K562 (cell line): ENCODE data around the gene ESCO1. TPM values are rescaled to one million over a fixed set of nuclear protein-coding genes. Genes with fewer than 3 reads are reported as not detected.

Source experiments
- ATAC-seq: fragments of 200-7000 bp; cut with Tn5 transposase; 3 replicates; pipeline ENCODE4 v1.9.1; 2020; ENCODE audit warnings: moderate library complexity
- BruUV-seq: library from RNA; stranded (reverse); fragments of 400-500 nt; replicated peaks from 2 replicates; lab custom pipeline; 2021; lab: Mats Ljungman, UMichigan
- CTCF ChIA-PET: fragments of 300-600 bp; formaldehyde crosslinking; extraction: SDS; loops from one replicate; lab custom pipeline; 2021; ENCODE audit warnings: low intra/inter-chr PET ratio; lab: Yijun Ruan, JAX
- POLR2A ChIA-PET: fragments of 300-600, 350-650 bp; sonication (Branson Sonifier 250); formaldehyde crosslinking; extraction: SDS; loops from one replicate; lab custom pipeline; 2021; ENCODE audit warnings: antibody characterized with exemption, inconsistent platforms; lab: Yijun Ruan, JAX
- DNase-seq, 4 experiments: peaks; one replicate each; pipeline versions ENCODE4 v3.0.0 to v3.0.0-alpha.2; 2011 to 2018; ENCODE audit warnings: low spot score in 3 of 4, mixed read lengths in 3 of 4; ENCODE audit errors: extremely low read depth in 1 of 4
- FAIRE-seq: peaks from 2 replicates; lab custom pipeline; 2011; peaks lifted over from hg19 to GRCh38; lab: Jason Lieb, UNC
- H2AFZ ChIP-seq: 2 replicates; pipeline ENCODE4 v1.6.0; 2011; ENCODE audit warnings: low read depth, low read length, control low read depth, inconsistent platforms
- H3K27ac ChIP-seq: fragments of 200-600 bp; 3 replicates; pipeline ENCODE4 v1.8.0; 2011; ENCODE audit warnings: low read depth, mild to moderate bottlenecking, control low read depth, inconsistent platforms, low read length, moderate library complexity, mixed read lengths; ENCODE audit errors: extremely low read depth
- H3K27me3 ChIP-seq, 2 experiments: fragments of 300-600 bp in 1 of 2; 2 replicates in 1 of 2; 3 replicates in 1 of 2; pipeline versions ENCODE4 v1.6.0 to v1.8.0; 2011; ENCODE audit warnings: inconsistent platforms in 2 of 2, low read length in 2 of 2, mild to moderate bottlenecking in 1 of 2, mixed read lengths in 1 of 2, moderate library complexity in 1 of 2; ENCODE audit not compliant: control insufficient read depth in 2 of 2, insufficient read depth in 2 of 2
- H3K36me3 ChIP-seq: fragments of 300-600 bp; 3 replicates; pipeline ENCODE4 v1.8.0; 2011; ENCODE audit warnings: mild to moderate bottlenecking, low read length, inconsistent platforms; ENCODE audit not compliant: control insufficient read depth, insufficient read depth
- H3K4me1 ChIP-seq, 2 experiments: fragments of 200-600 bp in 1 of 2; replicated peaks in 1 of 2; 2 replicates in 1 of 2; 3 replicates in 1 of 2; pipeline versions ENCODE4 v1.5.1 to v1.8.0; 2011; ENCODE audit warnings: inconsistent platforms in 2 of 2, low read length in 2 of 2, mild to moderate bottlenecking in 1 of 2, mixed read lengths in 1 of 2, moderate library complexity in 1 of 2; ENCODE audit not compliant: control insufficient read depth in 2 of 2, insufficient read depth in 2 of 2
- H3K4me2 ChIP-seq: 2 replicates; pipeline ENCODE4 v1.6.1; 2011; ENCODE audit warnings: low read length, control low read depth, inconsistent platforms, mixed read lengths; ENCODE audit not compliant: insufficient read depth
- H3K4me3 ChIP-seq: fragments of 200-600 bp; sonication (generic), shearing (Covaris generic); 2 replicates; pipeline ENCODE4 v1.5.1; 2016; ENCODE audit warnings: control low read depth, inconsistent platforms
- H3K79me2 ChIP-seq: fragments of 200-600 bp; 3 replicates; pipeline ENCODE4 v1.8.0; 2011; ENCODE audit warnings: low read length, inconsistent platforms; ENCODE audit not compliant: control insufficient read depth, insufficient read depth
- H3K9ac ChIP-seq, 2 experiments: 2 replicates each; pipeline versions ENCODE4 v1.6.0 to v1.6.1; 2011; ENCODE audit warnings: low read depth in 2 of 2, low read length in 2 of 2, control low read depth in 1 of 2, inconsistent platforms in 1 of 2, mild to moderate bottlenecking in 1 of 2, mixed read lengths in 1 of 2; ENCODE audit not compliant: insufficient read depth in 1 of 2
- H3K9me1 ChIP-seq: one replicate; pipeline ENCODE4 v1.6.0; 2011; ENCODE audit warnings: inconsistent platforms, mild to moderate bottlenecking, low read length, moderate library complexity; ENCODE audit not compliant: control insufficient read depth, insufficient read depth
- H3K9me3 ChIP-seq: replicated peaks from 2 replicates; pipeline ENCODE4 v1.5.1; 2011; ENCODE audit warnings: low read depth, low read length, inconsistent platforms; ENCODE audit not compliant: control insufficient read depth, insufficient read depth
- H4K20me1 ChIP-seq: replicated peaks from 2 replicates; pipeline ENCODE4 v1.6.1; 2011; ENCODE audit warnings: low read length, inconsistent platforms, mixed read lengths; ENCODE audit not compliant: control insufficient read depth, insufficient read depth
- BHLHE40 ChIP-seq: IDR thresholded peaks from 2 replicates; pipeline ENCODE4 v1.6.1; 2011; ENCODE audit warnings: low read length, improper control_type of control experiment
- BRF2 ChIP-seq: IDR thresholded peaks from 3 replicates; pipeline ENCODE4 v1.6.1; 2011; ENCODE audit warnings: borderline replicate concordance, mild to moderate bottlenecking; ENCODE audit not compliant: insufficient read length, insufficient read depth
- DIDO1 ChIP-seq: fragments of 450-650 bp; IDR thresholded peaks from 2 replicates; pipeline ENCODE4 v1.6.1; 2016; ENCODE audit warnings: low read depth, missing biosample characterization, missing genetic modification characterization
- GABPB1 ChIP-seq: sonication (generic); formaldehyde crosslinking; IDR thresholded peaks from 2 replicates; pipeline ENCODE4 v1.8.0; 2022; ENCODE audit warnings: mild to moderate bottlenecking, missing genetic modification reagents
- LARP7 ChIP-seq: fragments of 450-650 bp; IDR thresholded peaks from 2 replicates; pipeline ENCODE4 v1.6.1; 2016
- MEF2A ChIP-seq: IDR thresholded peaks from 2 replicates; pipeline ENCODE4 v1.6.1; 2011; ENCODE audit warnings: low read depth, mild to moderate bottlenecking, low read length, moderate library complexity; ENCODE audit not compliant: control insufficient read depth
- MTF1 ChIP-seq: fragments of 250-450 bp; sonication (Bioruptor Pico); IDR thresholded peaks from 2 replicates; pipeline ENCODE4 v1.9.0; 2021; ENCODE audit warnings: moderate library complexity, mild to moderate bottlenecking, inconsistent platforms, borderline replicate concordance
- RERE ChIP-seq: sonication (generic); formaldehyde crosslinking; IDR thresholded peaks from 2 replicates; pipeline ENCODE4 v1.8.0; 2023; ENCODE audit warnings: missing genetic modification reagents, mild to moderate bottlenecking, borderline replicate concordance
- RHOXF2B ChIP-seq: fragments of 250-450 bp; sonication (Bioruptor Pico); conservative IDR thresholded peaks from 2 replicates; pipeline ENCODE4 v1.5.1; 2021
- SIN3B ChIP-seq: fragments of 450-650 bp; IDR thresholded peaks from 2 replicates; pipeline ENCODE4 v1.6.1; 2017; ENCODE audit warnings: low read depth, mild to moderate bottlenecking, moderate library complexity
- SP2 ChIP-seq: IDR thresholded peaks from 2 replicates; pipeline ENCODE4 v1.6.1; 2011; ENCODE audit warnings: mild to moderate bottlenecking, low read depth, low read length, moderate library complexity; ENCODE audit not compliant: poor library complexity, severe bottlenecking; ENCODE audit errors: extremely low read depth
- SPI1 ChIP-seq: IDR thresholded peaks from 2 replicates; pipeline ENCODE4 v1.6.1; 2011; ENCODE audit warnings: low read depth, low read length, control low read depth, borderline replicate concordance
- SREBF2 ChIP-seq: sonication (generic); formaldehyde crosslinking; IDR thresholded peaks from 2 replicates; pipeline ENCODE4 v1.4.0; 2020; ENCODE audit warnings: mild to moderate bottlenecking, missing genetic modification reagents
- THAP7 ChIP-seq: fragments of 250-450 bp; sonication (Bioruptor Pico); IDR thresholded peaks from 2 replicates; pipeline ENCODE4 v1.5.0; 2021
- ZNF274 ChIP-seq: IDR thresholded peaks from 2 replicates; pipeline ENCODE4 v1.6.1; 2011; ENCODE audit warnings: low read depth, mild to moderate bottlenecking, low read length, moderate library complexity, borderline replicate concordance
- ZNF41 ChIP-seq: fragments of 250-450 bp; sonication (Bioruptor Pico); conservative IDR thresholded peaks from 2 replicates; pipeline ENCODE4 v1.4.0; 2020; ENCODE audit warnings: mild to moderate bottlenecking
- WGBS: fragments of 100-300 bp; shearing (Covaris generic); methylation state at CpG from one replicate; pipeline ENCODE4 v1.1.6; 2016; ENCODE audit warnings: low coverage, mixed read lengths; ENCODE audit not compliant: insufficient coverage; ENCODE audit errors: missing lambda C conversion rate; 5-methylcytosine and 5-hydroxymethylcytosine counted together
- in situ Hi-C: fragments of 300-500 bp; cut with MboI; formaldehyde crosslinking; loops from 4 replicates; pipeline ENCODE4 v1.15.0; 2018; ENCODE audit warnings: inconsistent platforms, mixed read lengths
- intact Hi-C: fragments of 100-400 bp; cut with micrococcal nuclease; formaldehyde crosslinking; loops from 2 replicates; pipeline ENCODE4 v1.14.2; 2022
- polyA plus RNA-seq, 8 experiments: library from polyadenylated mRNA; depleted of rRNA in 4 of 8; stranded (reverse) in 5 of 8; unstranded in 3 of 8; fragments of >200 nt; fragmentation: Nextera tagmentation in 2 of 8; fragmentation: Illumina TruSeq in 1 of 8; extraction: Ambion mirVana in 2 of 8; extraction: Trizol in 1 of 8; gene quantifications; 2 replicates each; pipeline versions ENCODE4 v1.2.1 to v1.2.3, GENCODE V29; 2011 to 2014; ENCODE audit warnings: inconsistent platforms in 1 of 8, missing spikeins in 1 of 8
- total RNA-seq, 7 experiments: library from RNA; depleted of rRNA in 6 of 7; stranded (reverse); fragments of >200 nt in 6 of 7; fragmentation: Illumina TruSeq in 2 of 7; extraction: Trizol in 2 of 7; gene quantifications; 2 replicates each; pipeline versions ENCODE4 v1.2.1 to v1.2.3, GENCODE V29; 2011 to 2021; ENCODE audit warnings: low replicate concordance in 1 of 7

Gene ESCO1
- total and polyA plus RNA-seq, 9 of the 15 experiments (the other 6 are each of a cell fraction or from before 2014, with no cell fraction given), result 15.0 to 31.3 (median 19.6) TPM

GRCh38 chr18:21483051-21483450 lies 117.5 kb downstream of the ESCO1 start:
- Histone ChIP-seq H3K9me3 (no peaks in the 10 kb centered on the region), H3K9me1 (no peaks in the 10 kb centered on the region), H3K4me3 (no peak overlapping the region), H3K27ac (no peak overlapping the region), H3K27me3 (no peaks in the 10 kb centered on the region; a peak in 1 of 5 replicates), H3K4me2 (no peak overlapping the region), H3K79me2 (no peaks in the 10 kb centered on the region), H4K20me1 (no peaks in the 10 kb centered on the region), H3K4me1 (no peaks in the 10 kb centered on the region), H2AFZ (no peak overlapping the region), H3K36me3 (no peaks in the 10 kb centered on the region), H3K9ac (no peak overlapping the region)
- in situ Hi-C loops, result no loop called here
- DNase-seq (no peak), ATAC-seq (no peak), FAIRE-seq (peak; percentile 19)
- BruUV-seq, result no TSS peak
- intact Hi-C loops, result loop anchor here (5.0 kb wide), 1 partner anchor 369 kb away; no protein-coding TSS in a partner anchor
- CTCF ChIA-PET, result no interaction called here
- 25% methylated on average over 5 of the region's 5 CpGs for WGBS
- no peak for TF ChIP-seq SIN3B
- TF ChIP-seq DIDO1, result no peak
- TF ChIP-seq SP2, result no peak
- no peak for TF ChIP-seq LARP7
- no peak for TF ChIP-seq SREBF2
- TF ChIP-seq SPI1, result no peak
- no peak for TF ChIP-seq MEF2A
- no peak for TF ChIP-seq ZNF274
- TF ChIP-seq BHLHE40, result no peak
- no peak for TF ChIP-seq MTF1 (CRISPR knock-in tag)
- no peak for TF ChIP-seq RHOXF2B (CRISPR knock-in tag)
- no peak for TF ChIP-seq BRF2
- no peak for TF ChIP-seq GABPB1
- TF ChIP-seq RERE (CRISPR knock-in tag), result no peak
- no peak for TF ChIP-seq ZNF41 (CRISPR knock-in tag)
- TF ChIP-seq THAP7 (CRISPR knock-in tag), result no peak
- POLR2A ChIA-PET, result interaction anchor here (0.7 kb wide), 1 partner anchor 142 kb away, joined by 3 read pairs; no protein-coding TSS in a partner anchor
